A204.1 (cell line): ENCODE data around the gene KRTAP5-6.
"Not testable (repeated sequence)": the region's sequence is repeated elsewhere in the genome, so short reads cannot be mapped to it uniquely, and the experiment has no call there.

Experiments
- FAIRE-seq: peaks from 2 replicates; lab custom pipeline; 2012; peaks lifted over from hg19 to GRCh38; lab: Jason Lieb, UNC

KRTAP5-6 gene

GRCh38 chr11:1683904-1684572, 13.0 kb upstream of the KRTAP5-6 start:
- FAIRE-seq, result not testable (repeated sequence)

GRCh38 chr11:1684886-1685874, 11.8 kb upstream of the KRTAP5-6 start:
- not testable (repeated sequence) for FAIRE-seq

- FAIRE-seq, result not testable (repeated sequence)
Observed at GRCh38 chr11:1686220-1686619, 10.8 kb upstream of the KRTAP5-6 start.

GRCh38 chr11:1688336-1688947, 8.6 kb upstream of the KRTAP5-6 start:
- FAIRE-seq, result not testable (repeated sequence)

- FAIRE-seq, result not testable (repeated sequence)
Observed at GRCh38 chr11:1689250-1690166, 7.5 kb upstream of the KRTAP5-6 start.

- FAIRE-seq, result no peak
Observed at GRCh38 chr11:1690167-1691025, 6.6 kb upstream of the KRTAP5-6 start.

- FAIRE-seq, result no peak
Observed at GRCh38 chr11:1691026-1691877, 5.7 kb upstream of the KRTAP5-6 start.

- FAIRE-seq, result no peak
Observed at GRCh38 chr11:1691878-1692707, 4.9 kb upstream of the KRTAP5-6 start.

GRCh38 chr11:1692708-1693326, 4.2 kb upstream of the KRTAP5-6 start:
- no peak for FAIRE-seq

GRCh38 chr11:1693327-1694063, 3.5 kb upstream of the KRTAP5-6 start:
- FAIRE-seq, result no peak

GRCh38 chr11:1694064-1694845, 2.7 kb upstream of the KRTAP5-6 start:
- FAIRE-seq, result no peak

- FAIRE-seq, result no peak
Observed at GRCh38 chr11:1694846-1695547, 2.0 kb upstream of the KRTAP5-6 start.

- FAIRE-seq, result no peak
Observed at GRCh38 chr11:1695548-1696108, 1.4 kb upstream of the KRTAP5-6 start.

GRCh38 chr11:1699771-1700170, 2.8 kb downstream of the KRTAP5-6 start:
- FAIRE-seq, result no peak

GRCh38 chr11:1701091-1701807, 4.3 kb downstream of the KRTAP5-6 start:
- FAIRE-seq, result no peak
